Measurements from ENCODE around the gene RNF43.

The RNF43 gene

DNA sequence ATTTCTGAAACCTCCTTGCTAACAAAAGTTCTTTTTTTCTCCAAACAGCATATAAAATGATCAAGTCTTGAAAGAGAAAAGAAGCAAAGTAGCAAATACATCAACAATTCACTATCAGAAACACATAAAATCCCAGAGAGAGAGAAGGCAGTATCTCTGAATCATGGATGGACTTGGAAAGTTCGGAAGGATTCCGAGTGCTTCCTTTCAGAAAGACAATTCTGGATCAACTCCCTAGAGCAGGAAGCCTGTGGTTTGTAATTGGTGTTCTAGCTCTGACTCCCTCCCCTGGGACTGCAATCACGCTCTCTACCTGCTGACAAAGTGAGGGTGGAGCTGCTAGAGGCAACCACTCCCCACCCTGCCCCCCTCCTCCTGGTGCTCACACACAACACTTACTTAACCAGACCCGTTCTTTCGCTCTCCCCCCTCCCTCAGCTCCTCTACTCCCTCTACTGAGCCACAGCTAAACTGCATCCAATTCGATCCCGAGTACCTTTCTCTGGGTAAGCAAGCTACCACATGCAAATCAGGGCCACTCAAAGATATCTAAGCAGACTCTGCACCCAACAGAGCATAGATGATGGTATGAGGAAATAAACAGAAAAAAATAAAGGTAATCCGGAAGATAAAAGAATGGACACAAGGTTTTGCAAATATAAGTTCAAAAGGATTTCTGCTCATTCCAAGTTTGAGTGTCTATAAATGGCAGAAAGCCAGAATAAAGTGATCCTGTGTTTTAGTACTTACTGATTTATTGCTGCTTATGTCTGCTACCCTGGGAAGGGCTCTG, at the start of gene RNF43:
RNF43 (minus strand) TSS at position 235 of the 793 bp plus-strand sequence. CDS start 1,957 bp downstream, outside the sequence.
- H3K4me3 ChIP-seq (ENCODE audit: low read length), result peak within 1 kb of the TSS; percentile 69
- H3K9me3 ChIP-seq (ENCODE audit: control insufficient read depth, low read length), result no peaks in the 10 kb centered on the region
- DNase-seq (ENCODE audit: low read depth), result peak; percentile 87

DNA sequence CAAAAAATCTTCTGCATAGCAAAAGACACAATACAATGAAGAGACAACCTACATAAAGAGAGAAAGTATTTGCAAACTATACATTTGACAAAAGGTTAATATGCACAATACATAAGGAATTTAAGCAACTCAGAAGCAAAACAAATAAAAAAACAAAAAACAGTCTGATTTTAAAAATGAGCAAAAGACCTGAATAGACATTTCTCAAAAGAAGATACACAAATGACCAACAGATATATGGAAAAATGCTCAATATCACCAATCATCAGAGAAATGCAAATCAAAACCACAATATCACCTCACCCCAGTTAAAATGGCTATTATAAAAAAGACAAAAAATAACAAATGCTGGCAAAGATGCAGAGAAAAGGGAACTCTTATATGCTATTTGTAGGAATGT, 38.2 kb upstream of the RNF43 start:
- no peak overlapping the region for H3K4me3 ChIP-seq (ENCODE audit: low read length)
- H3K9ac ChIP-seq (ENCODE audit: low read length), result no peak overlapping the region
- no peaks in the 10 kb centered on the region for H3K36me3 ChIP-seq (ENCODE audit: control insufficient read depth, insufficient read depth, low read length, severe bottlenecking)
- H3K4me1 ChIP-seq (ENCODE audit: control insufficient read depth, insufficient read depth, low read length), result no peaks in the 10 kb centered on the region
- no peaks in the 10 kb centered on the region for H3K9me3 ChIP-seq (ENCODE audit: control insufficient read depth, low read length)
- DNase-seq (ENCODE audit: low read depth), result no peak
- no peaks in the 10 kb centered on the region for H3K27me3 ChIP-seq (replicated peaks; ENCODE audit: control insufficient read depth, insufficient read depth, low read length)

More for the DNA sequence above, at the start of gene RNF43:
- H3K4me1 ChIP-seq (ENCODE audit: control insufficient read depth, insufficient read depth, low read length), result peaks cover 2% of the 10 kb centered on the region
- no peaks in the 10 kb centered on the region for H3K36me3 ChIP-seq (ENCODE audit: control insufficient read depth, insufficient read depth, low read length, severe bottlenecking)
- H3K9ac ChIP-seq (ENCODE audit: low read length), result peak within 1 kb of the TSS; percentile 30
- peaks cover 17% of the 10 kb centered on the region for H3K27me3 ChIP-seq (replicated peaks; ENCODE audit: control insufficient read depth, insufficient read depth, low read length)

DNA sequence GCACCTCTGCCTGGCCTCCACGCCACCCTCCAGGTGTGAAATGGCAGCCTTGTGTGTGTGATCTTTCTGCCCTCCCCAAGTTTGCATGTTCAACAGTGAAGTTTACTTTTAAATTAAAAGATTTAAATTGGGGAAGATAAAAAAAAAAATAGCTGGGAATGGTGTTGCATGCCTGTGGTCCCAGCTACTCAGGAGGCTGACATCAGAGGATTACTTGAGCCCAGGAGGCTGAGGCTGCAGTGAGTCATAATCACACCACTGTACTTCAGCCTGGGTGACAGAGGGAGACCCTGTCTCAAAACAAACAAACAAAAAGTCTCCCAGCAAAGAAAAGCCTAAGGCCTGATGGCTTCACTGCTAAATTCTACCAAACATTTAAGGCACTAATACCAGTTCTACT, 35.4 kb upstream of the RNF43 start:
- no peaks in the 10 kb centered on the region for H3K36me3 ChIP-seq (ENCODE audit: control insufficient read depth, insufficient read depth, low read length, severe bottlenecking)
- no peaks in the 10 kb centered on the region for H3K9me3 ChIP-seq (ENCODE audit: control insufficient read depth, low read length)
- no peak overlapping the region for H3K9ac ChIP-seq (ENCODE audit: low read length)
- no peak overlapping the region for H3K4me3 ChIP-seq (ENCODE audit: low read length)
- no peaks in the 10 kb centered on the region for H3K27me3 ChIP-seq (replicated peaks; ENCODE audit: control insufficient read depth, insufficient read depth, low read length)
- no peak for DNase-seq (ENCODE audit: low read depth)
- no peaks in the 10 kb centered on the region for H3K4me1 ChIP-seq (ENCODE audit: control insufficient read depth, insufficient read depth, low read length)

DNA sequence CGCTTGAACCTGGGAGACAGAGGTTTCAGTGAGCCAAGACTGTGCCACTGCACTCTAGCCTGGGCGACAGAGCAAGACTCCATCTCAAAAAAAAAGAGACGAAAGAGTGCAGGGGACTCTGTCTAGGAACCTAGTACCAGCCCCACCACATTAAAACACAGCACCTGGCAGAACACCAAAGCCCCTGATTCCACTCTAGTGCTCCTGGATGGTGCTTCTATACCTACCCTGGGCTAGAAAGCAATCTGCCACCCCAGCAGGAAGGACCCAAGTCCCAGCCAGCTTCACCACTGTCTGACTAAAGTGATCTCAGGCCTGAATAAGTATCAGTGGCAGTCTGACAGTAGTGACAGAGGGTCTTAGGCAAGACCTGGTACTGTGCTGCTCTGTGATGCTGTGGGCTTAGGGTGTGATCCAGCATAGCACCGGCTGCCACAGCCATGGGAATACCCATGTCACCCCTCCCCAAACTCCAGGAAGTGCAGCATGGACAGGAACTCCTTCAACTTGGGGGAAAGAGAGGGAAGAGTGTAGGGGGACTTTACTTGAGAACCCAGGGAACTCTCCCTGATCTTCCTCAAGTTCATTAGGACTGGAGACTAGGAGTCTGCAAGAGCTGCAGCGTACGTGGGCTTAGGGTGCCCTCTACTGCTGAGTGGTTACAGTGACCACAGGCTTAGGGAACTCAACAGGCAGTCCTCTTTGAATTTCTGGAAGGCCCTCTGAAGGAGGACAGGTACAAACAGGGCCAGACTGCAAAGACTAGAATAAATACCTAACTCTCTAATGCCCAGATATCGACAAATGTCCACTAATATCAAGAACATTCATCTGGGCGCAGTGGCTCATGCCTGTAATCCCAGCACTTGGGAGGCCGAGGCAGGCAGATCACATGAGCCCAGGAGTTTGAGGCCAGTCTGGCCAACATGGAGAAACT, 30.0 kb upstream of the RNF43 start:
- DNase-seq (ENCODE audit: low read depth), result peak; percentile 64
- Histone ChIP-seq H3K4me1 (ENCODE audit: control insufficient read depth, insufficient read depth, low read length) (no peaks in the 10 kb centered on the region), H3K36me3 (ENCODE audit: control insufficient read depth, insufficient read depth, low read length, severe bottlenecking) (no peaks in the 10 kb centered on the region), H3K27me3 (replicated peaks; ENCODE audit: control insufficient read depth, insufficient read depth, low read length) (peaks cover 12% of the 10 kb centered on the region), H3K9me3 (ENCODE audit: control insufficient read depth, low read length) (peaks cover 8% of the 10 kb centered on the region), H3K4me3 (ENCODE audit: low read length) (no peak overlapping the region), H3K9ac (ENCODE audit: low read length) (no peak overlapping the region)

DNA sequence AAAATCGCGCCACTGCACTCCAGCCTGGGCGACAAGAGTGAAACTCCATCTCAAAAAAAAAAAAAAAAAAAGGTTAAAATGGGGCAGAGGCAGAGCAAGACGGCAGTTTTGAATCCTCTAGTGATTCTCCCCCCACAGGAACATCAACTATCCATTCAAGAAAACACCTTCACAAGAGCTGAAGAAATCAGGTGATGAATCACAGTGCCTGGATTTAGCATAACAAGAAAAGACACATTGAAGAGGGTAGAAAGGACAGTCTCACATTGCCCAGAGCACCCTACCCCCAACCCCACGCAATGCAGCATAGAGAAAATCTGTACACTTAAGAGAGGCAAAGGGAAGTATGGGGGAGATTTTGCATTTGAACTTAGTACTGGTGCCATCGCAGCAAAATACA, 28.8 kb upstream of the RNF43 start:
- Histone ChIP-seq H3K27me3 (replicated peaks; ENCODE audit: control insufficient read depth, insufficient read depth, low read length) (peaks cover 18% of the 10 kb centered on the region), H3K9ac (ENCODE audit: low read length) (no peak overlapping the region), H3K9me3 (ENCODE audit: control insufficient read depth, low read length) (peaks cover 8% of the 10 kb centered on the region), H3K36me3 (ENCODE audit: control insufficient read depth, insufficient read depth, low read length, severe bottlenecking) (no peaks in the 10 kb centered on the region), H3K4me1 (ENCODE audit: control insufficient read depth, insufficient read depth, low read length) (no peaks in the 10 kb centered on the region), H3K4me3 (ENCODE audit: low read length) (no peak overlapping the region)
- no peak for DNase-seq (ENCODE audit: low read depth)

DNA sequence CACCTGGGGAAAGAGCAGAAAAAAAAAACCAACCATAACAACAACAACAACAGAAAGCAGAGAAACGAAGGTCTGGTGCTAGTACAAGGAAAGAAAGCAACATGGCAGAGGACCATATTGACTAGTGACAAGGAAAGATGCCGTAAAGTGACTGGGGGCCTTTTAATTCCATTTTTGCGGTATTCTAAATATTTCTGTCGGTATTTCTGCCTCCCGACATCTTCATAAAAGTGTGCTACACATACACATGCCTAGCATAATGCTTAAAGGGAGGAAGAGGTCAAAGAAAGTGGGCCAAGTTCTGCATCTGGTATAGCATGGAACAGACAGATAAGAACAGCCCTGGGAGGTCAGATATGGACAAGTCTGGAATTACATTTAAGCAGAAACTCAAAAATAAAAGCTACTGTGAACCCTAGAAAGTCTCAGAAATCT, 19.5 kb upstream of the RNF43 start:
- no peaks in the 10 kb centered on the region for H3K4me1 ChIP-seq (ENCODE audit: control insufficient read depth, insufficient read depth, low read length)
- no peak overlapping the region for H3K4me3 ChIP-seq (ENCODE audit: low read length)
- H3K27me3 ChIP-seq (replicated peaks; ENCODE audit: control insufficient read depth, insufficient read depth, low read length), result peaks cover 10% of the 10 kb centered on the region
- no peak overlapping the region for H3K9ac ChIP-seq (ENCODE audit: low read length)
- no peak for DNase-seq (ENCODE audit: low read depth)
- no peaks in the 10 kb centered on the region for H3K9me3 ChIP-seq (ENCODE audit: control insufficient read depth, low read length)
- H3K36me3 ChIP-seq (ENCODE audit: control insufficient read depth, insufficient read depth, low read length, severe bottlenecking), result no peaks in the 10 kb centered on the region

DNA sequence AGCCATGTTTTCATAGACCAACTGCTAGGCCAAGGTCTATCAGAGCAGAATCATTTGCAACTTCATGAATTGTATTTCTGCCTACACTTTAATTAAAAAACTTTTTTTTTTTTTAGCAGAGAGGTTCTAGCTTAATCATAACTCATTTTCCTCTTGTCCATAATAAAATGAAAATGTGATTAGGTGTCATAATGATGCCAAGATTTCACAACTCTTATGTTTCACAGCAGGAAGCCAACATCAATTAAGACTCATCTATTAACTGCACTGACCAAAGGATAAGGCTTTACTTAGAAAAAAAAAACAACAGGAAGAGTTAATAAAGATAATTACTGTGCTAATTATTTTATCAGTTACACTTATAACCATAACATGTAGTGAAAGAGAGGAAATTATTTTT, 18.9 kb upstream of the RNF43 start:
- Histone ChIP-seq H3K27me3 (replicated peaks; ENCODE audit: control insufficient read depth, insufficient read depth, low read length) (peaks cover 7% of the 10 kb centered on the region), H3K4me3 (ENCODE audit: low read length) (no peak overlapping the region), H3K9me3 (ENCODE audit: control insufficient read depth, low read length) (no peaks in the 10 kb centered on the region), H3K9ac (ENCODE audit: low read length) (no peak overlapping the region), H3K36me3 (ENCODE audit: control insufficient read depth, insufficient read depth, low read length, severe bottlenecking) (no peaks in the 10 kb centered on the region), H3K4me1 (ENCODE audit: control insufficient read depth, insufficient read depth, low read length) (no peaks in the 10 kb centered on the region)
- no peak for DNase-seq (ENCODE audit: low read depth)

DNA sequence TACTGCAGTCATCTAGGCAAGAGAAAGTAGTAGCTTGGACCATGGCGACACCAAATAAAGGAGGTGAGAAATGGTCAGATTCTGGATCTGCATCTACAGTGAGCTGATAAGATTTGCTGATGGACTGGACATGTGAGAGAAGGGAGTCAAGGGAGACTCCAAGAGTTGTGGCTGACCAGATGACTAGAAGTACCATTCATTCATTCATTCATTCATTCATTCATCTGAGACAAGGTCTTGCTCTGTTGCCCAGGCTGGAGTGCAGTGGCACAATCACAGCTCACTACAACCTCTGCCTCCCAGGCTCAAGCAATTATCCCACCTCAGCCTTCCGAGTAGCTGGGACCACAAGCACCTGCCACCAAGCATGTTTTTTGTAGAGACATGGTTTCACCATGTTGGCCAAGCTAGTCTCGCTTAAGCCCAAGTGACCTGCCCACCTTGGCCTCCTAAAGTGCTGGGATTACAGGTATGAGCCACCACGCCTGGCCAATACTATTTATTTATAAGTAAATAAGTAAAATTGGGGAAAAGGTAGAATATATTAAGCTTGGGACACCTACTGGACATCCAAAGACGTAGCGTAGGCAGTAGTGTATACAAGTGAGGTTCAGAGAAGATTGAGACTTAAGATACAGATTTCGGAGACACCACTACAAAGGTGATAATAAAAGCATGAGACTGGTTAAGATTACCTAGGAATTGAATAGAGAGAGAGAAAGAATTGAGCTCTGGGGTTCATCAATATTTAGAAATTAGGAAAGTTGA, 15.7 kb upstream of the RNF43 start:
- Histone ChIP-seq H3K27me3 (replicated peaks; ENCODE audit: control insufficient read depth, insufficient read depth, low read length) (peaks cover 11% of the 10 kb centered on the region), H3K4me1 (ENCODE audit: control insufficient read depth, insufficient read depth, low read length) (no peaks in the 10 kb centered on the region), H3K4me3 (ENCODE audit: low read length) (no peak overlapping the region), H3K9me3 (ENCODE audit: control insufficient read depth, low read length) (no peaks in the 10 kb centered on the region), H3K9ac (ENCODE audit: low read length) (no peak overlapping the region), H3K36me3 (ENCODE audit: control insufficient read depth, insufficient read depth, low read length, severe bottlenecking) (no peaks in the 10 kb centered on the region)
- no peak for DNase-seq (ENCODE audit: low read depth)

DNA sequence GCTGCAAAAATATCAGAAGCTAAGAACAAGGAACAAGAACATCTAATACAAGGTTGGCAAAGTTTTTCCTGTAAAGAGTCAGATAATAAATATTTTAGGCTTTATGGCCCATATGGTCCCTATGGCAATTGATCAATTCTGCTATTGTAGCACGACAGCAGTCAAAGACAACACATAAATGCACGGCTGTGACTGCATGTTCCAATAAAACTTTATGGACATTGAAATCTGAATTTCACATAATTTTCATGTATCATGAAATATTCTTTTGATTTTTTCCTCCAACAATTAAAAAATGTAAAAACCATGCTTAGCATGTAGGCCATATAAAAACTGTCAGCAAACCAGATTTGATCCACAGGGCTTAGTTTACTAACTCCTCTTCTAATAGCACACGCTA, 10.5 kb upstream of the RNF43 start:
- DNase-seq (ENCODE audit: low read depth), result no peak
- H3K9me3 ChIP-seq (ENCODE audit: control insufficient read depth, low read length), result no peaks in the 10 kb centered on the region
- no peaks in the 10 kb centered on the region for H3K4me1 ChIP-seq (ENCODE audit: control insufficient read depth, insufficient read depth, low read length)
- H3K36me3 ChIP-seq (ENCODE audit: control insufficient read depth, insufficient read depth, low read length, severe bottlenecking), result no peaks in the 10 kb centered on the region
- H3K27me3 ChIP-seq (replicated peaks; ENCODE audit: control insufficient read depth, insufficient read depth, low read length), result peaks cover 11% of the 10 kb centered on the region
- no peak overlapping the region for H3K9ac ChIP-seq (ENCODE audit: low read length)
- no peak overlapping the region for H3K4me3 ChIP-seq (ENCODE audit: low read length)

DNA sequence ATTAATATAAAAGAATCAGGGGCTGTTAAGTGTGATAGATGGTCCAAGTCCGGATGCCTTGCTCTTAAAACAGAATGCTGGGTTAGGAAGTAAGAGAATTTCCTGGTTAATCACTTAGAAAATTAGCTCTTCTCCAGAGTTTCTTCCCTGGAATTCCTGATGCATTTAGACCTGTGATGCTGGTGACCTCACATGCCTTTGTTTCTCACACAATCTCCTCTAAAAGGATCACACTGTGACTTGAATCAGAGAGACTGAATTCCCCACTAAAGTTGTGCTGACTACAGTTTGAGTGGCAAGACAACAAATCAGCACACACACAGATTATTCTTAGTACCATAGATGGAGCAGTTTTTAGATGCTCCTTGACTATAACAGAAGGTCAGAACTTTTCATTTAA, 4.4 kb upstream of the RNF43 start:
- H3K9ac ChIP-seq (ENCODE audit: low read length), result no peak overlapping the region
- no peaks in the 10 kb centered on the region for H3K9me3 ChIP-seq (ENCODE audit: control insufficient read depth, low read length)
- no peak overlapping the region for H3K4me3 ChIP-seq (ENCODE audit: low read length)
- peaks cover 2% of the 10 kb centered on the region for H3K4me1 ChIP-seq (ENCODE audit: control insufficient read depth, insufficient read depth, low read length)
- peaks cover 17% of the 10 kb centered on the region for H3K27me3 ChIP-seq (replicated peaks; ENCODE audit: control insufficient read depth, insufficient read depth, low read length)
- DNase-seq (ENCODE audit: low read depth), result no peak
- H3K36me3 ChIP-seq (ENCODE audit: control insufficient read depth, insufficient read depth, low read length, severe bottlenecking), result no peaks in the 10 kb centered on the region

DNA sequence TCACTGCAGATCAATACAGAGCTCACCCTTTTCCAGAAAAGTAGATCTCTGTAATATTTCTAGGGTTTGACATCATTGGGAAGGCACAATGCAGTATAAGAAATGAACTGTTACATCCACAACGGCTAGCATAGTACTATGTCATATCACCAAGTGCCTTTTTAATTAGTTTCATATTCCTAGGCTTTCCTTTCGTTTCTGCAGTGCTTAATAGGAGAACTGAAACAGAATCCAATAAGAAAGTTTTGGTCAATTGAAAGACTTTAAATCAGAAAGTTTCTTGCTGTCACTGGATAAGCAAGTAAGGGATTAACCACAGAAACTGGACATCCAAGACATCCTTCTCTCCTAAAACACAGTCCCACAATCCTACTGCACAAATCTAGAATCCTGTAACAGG, 3.5 kb upstream of the RNF43 start:
- H3K36me3 ChIP-seq (ENCODE audit: control insufficient read depth, insufficient read depth, low read length, severe bottlenecking), result no peaks in the 10 kb centered on the region

More for the DNA sequence above, 3.5 kb upstream of the RNF43 start:
- DNase-seq (ENCODE audit: low read depth), result no peak
- Histone ChIP-seq H3K9me3 (ENCODE audit: control insufficient read depth, low read length) (no peaks in the 10 kb centered on the region), H3K27me3 (replicated peaks; ENCODE audit: control insufficient read depth, insufficient read depth, low read length) (peaks cover 17% of the 10 kb centered on the region), H3K9ac (ENCODE audit: low read length) (no peak overlapping the region), H3K4me1 (ENCODE audit: control insufficient read depth, insufficient read depth, low read length) (peaks cover 2% of the 10 kb centered on the region), H3K4me3 (ENCODE audit: low read length) (no peak overlapping the region)

Data from adipocyte (in vitro differentiated cells).